GM12878 (cell line): ENCODE data around the gene TULP1. TPM values are rescaled to one million over a fixed set of nuclear protein-coding genes. Genes with fewer than 3 reads are reported as not detected.

ENCODE experiments used
- ATAC-seq: fragments of 200-7000 bp; cut with Tn5 transposase; 3 replicates; pipeline ENCODE4 v1.9.1; 2020; ENCODE audit warnings: mild to moderate bottlenecking, moderate library complexity
- BruUV-seq: library from RNA; stranded (reverse); fragments of 400-500 nt; replicated peaks from 2 replicates; lab custom pipeline; 2021; lab: Mats Ljungman, UMichigan
- CTCF ChIA-PET: fragments of 300-600 bp; sonication (Branson Sonifier 250); formaldehyde crosslinking; extraction: SDS; loops from one replicate; lab custom pipeline; 2021; ENCODE audit warnings: inconsistent platforms; lab: Yijun Ruan, JAX
- POLR2A ChIA-PET: fragments of 350-600 bp; formaldehyde crosslinking; extraction: SDS; loops from one replicate; lab custom pipeline; 2021; ENCODE audit warnings: inconsistent platforms; lab: Charles Lee
- RAD21 ChIA-PET: fragments of 300-600 bp; sonication (Branson Sonifier 250); formaldehyde crosslinking; loops from one replicate; lab custom pipeline; 2023; ENCODE audit warnings: antibody characterized with exemption; ENCODE audit not compliant: unreplicated experiment; lab: Charles Lee
- SMC1A ChIA-PET: fragments of 300-600 bp; sonication (Branson Sonifier 250); formaldehyde crosslinking; loops from one replicate; lab custom pipeline; 2023; ENCODE audit not compliant: unreplicated experiment, uncharacterized antibody; lab: Charles Lee
- DNase-seq: peaks from one replicate; pipeline ENCODE4 v3.0.0-alpha.2; 2011; ENCODE audit warnings: low read depth, low spot score
- FAIRE-seq: peaks from 3 replicates; lab custom pipeline; 2011; peaks lifted over from hg19 to GRCh38; lab: Jason Lieb, UNC
- H2AFZ ChIP-seq: 2 replicates; pipeline ENCODE4 v1.6.0; 2011; ENCODE audit warnings: low read depth, low read length, control low read depth; ENCODE audit not compliant: control insufficient read depth
- H3K27ac ChIP-seq: 2 replicates; pipeline ENCODE4 v1.5.1; 2011; ENCODE audit warnings: control low read depth; ENCODE audit not compliant: control insufficient read depth, insufficient read depth
- H3K27me3 ChIP-seq, 2 experiments: replicated peaks in 1 of 2; 2 replicates each; pipeline versions ENCODE4 v1.6.0 to v1.6.1; 2011; ENCODE audit warnings: low read length in 1 of 2; ENCODE audit not compliant: control insufficient read depth in 2 of 2, insufficient read depth in 2 of 2
- H3K36me3 ChIP-seq, 2 experiments: 2 replicates each; pipeline ENCODE4 v1.5.1; 2011; ENCODE audit warnings: low read length in 1 of 2; ENCODE audit not compliant: control insufficient read depth in 2 of 2, insufficient read depth in 2 of 2
- H3K4me1 ChIP-seq: 2 replicates; pipeline ENCODE4 v1.6.1; 2011; ENCODE audit warnings: mild to moderate bottlenecking, low read length, moderate library complexity, mixed read lengths; ENCODE audit not compliant: control insufficient read depth, insufficient read depth
- H3K4me2 ChIP-seq: 2 replicates; pipeline ENCODE4 v1.6.0; 2011; ENCODE audit warnings: control low read depth; ENCODE audit not compliant: control insufficient read depth, insufficient read depth
- H3K4me3 ChIP-seq: fragments of 200-600 bp; sonication (generic); 2 replicates; pipeline ENCODE4 v1.5.1; 2016
- H3K79me2 ChIP-seq: 2 replicates; pipeline ENCODE4 v1.6.0; 2011; ENCODE audit warnings: low read length; ENCODE audit not compliant: control insufficient read depth, insufficient read depth
- H3K9ac ChIP-seq: 2 replicates; pipeline ENCODE4 v1.8.0; 2011; ENCODE audit warnings: low read length, control low read depth, mixed read lengths; ENCODE audit not compliant: control insufficient read depth, insufficient read depth
- H3K9me3 ChIP-seq: replicated peaks from 3 replicates; pipeline ENCODE4 v1.5.1; 2011; ENCODE audit warnings: mild to moderate bottlenecking, low read length; ENCODE audit not compliant: control insufficient read depth, insufficient read depth
- H4K20me1 ChIP-seq: 2 replicates; pipeline ENCODE4 v1.6.0; 2011; ENCODE audit not compliant: control insufficient read depth, insufficient read depth
- FOXM1 ChIP-seq: IDR thresholded peaks from 2 replicates; pipeline ENCODE4 v1.6.1; 2012; ENCODE audit warnings: low read depth, mild to moderate bottlenecking, inconsistent platforms, low read length, moderate library complexity
- KLF5 ChIP-seq: fragments of 450-650 bp; IDR thresholded peaks from 2 replicates; pipeline ENCODE4 v1.6.1; 2014; ENCODE audit warnings: mild to moderate bottlenecking; ENCODE audit not compliant: partially characterized antibody
- MTA2 ChIP-seq: fragments of 450-650 bp; IDR thresholded peaks from 2 replicates; pipeline ENCODE4 v1.6.1; 2016; ENCODE audit warnings: low read depth, mild to moderate bottlenecking, moderate library complexity
- PML ChIP-seq: IDR thresholded peaks from 2 replicates; pipeline ENCODE4 v1.6.1; 2012; ENCODE audit warnings: low read length, inconsistent platforms
- POLR2A ChIP-seq: IDR thresholded peaks from 2 replicates; pipeline ENCODE4 v1.6.1; 2011; ENCODE audit warnings: low read depth, mild to moderate bottlenecking, low read length
- POLR2AphosphoS5 ChIP-seq: IDR thresholded peaks from 2 replicates; pipeline ENCODE4 v1.6.1; 2011; ENCODE audit warnings: mild to moderate bottlenecking, low read length, inconsistent platforms
- WRNIP1 ChIP-seq: IDR thresholded peaks from 2 replicates; pipeline ENCODE4 v1.6.1; 2011; ENCODE audit warnings: low read depth, low read length, improper control_type of control experiment, borderline replicate concordance
- WGBS: methylation state at CpG from one replicate; pipeline ENCODE4 v1.1.6; 2016; ENCODE audit warnings: low lambda C conversion rate; ENCODE audit not compliant: insufficient replicate concordance, insufficient coverage; ENCODE audit errors: missing lambda C conversion rate; 5-methylcytosine and 5-hydroxymethylcytosine counted together
- in situ Hi-C: fragments of 300-500 bp; cut with MboI; formaldehyde crosslinking; loops from 9 replicates; pipeline ENCODE4 v1.14.3; 2018; ENCODE audit warnings: mixed read lengths
- intact Hi-C: fragments of 100-400 bp; cut with micrococcal nuclease; formaldehyde crosslinking; loops from one replicate; pipeline ENCODE4 v1.14.2; 2022; ENCODE audit not compliant: unreplicated experiment
- polyA plus RNA-seq, 11 experiments: library from polyadenylated mRNA; depleted of rRNA in 4 of 11; unstranded in 6 of 11; stranded (reverse) in 5 of 11; fragments of >200 nt; fragmentation: Nextera tagmentation in 4 of 11; fragmentation: Illumina TruSeq in 1 of 11; extraction: Ambion mirVana in 4 of 11; extraction: Trizol in 1 of 11; gene quantifications; 1 replicate in 1 of 11; 2 replicates in 10 of 11; pipeline versions ENCODE4 v1.2.1 to v1.2.3, GENCODE V29; 2011 to 2016; ENCODE audit warnings: inconsistent platforms in 2 of 11, missing spikeins in 2 of 11, low read depth in 1 of 11
- total RNA-seq, 4 experiments: library from RNA; depleted of rRNA in 3 of 4; stranded (reverse); fragments of >200 nt in 3 of 4; fragmentation: Illumina TruSeq in 1 of 4; extraction: Trizol in 1 of 4; gene quantifications; 2 replicates each; pipeline versions ENCODE4 v1.2.1 to v1.2.3, GENCODE V29; 2013 to 2021
- TF ChIP-seq, protein P1 (sequence below): IDR thresholded peaks from 2 replicates; pipeline ENCODE4 v1.6.1; 2012; ENCODE audit warnings: low read depth, low read length, improper control_type of control experiment
- TF ChIP-seq, protein P2 (sequence below): IDR thresholded peaks from 2 replicates; pipeline ENCODE4 v1.6.1; 2011; ENCODE audit warnings: borderline replicate concordance, low read depth, mild to moderate bottlenecking, moderate library complexity, low read length; ENCODE audit not compliant: insufficient read depth, poor library complexity, severe bottlenecking
- TF ChIP-seq, protein P3 (sequence below): fragments of 450-650 bp; IDR thresholded peaks from 2 replicates; pipeline ENCODE4 v1.6.1; 2017; ENCODE audit warnings: mild to moderate bottlenecking, moderate library complexity

The TULP1 gene
- total and polyA plus RNA-seq, 10 of the 15 experiments (the other 5 are each of a cell fraction or from before 2014, with no cell fraction given): not detected

DNA sequence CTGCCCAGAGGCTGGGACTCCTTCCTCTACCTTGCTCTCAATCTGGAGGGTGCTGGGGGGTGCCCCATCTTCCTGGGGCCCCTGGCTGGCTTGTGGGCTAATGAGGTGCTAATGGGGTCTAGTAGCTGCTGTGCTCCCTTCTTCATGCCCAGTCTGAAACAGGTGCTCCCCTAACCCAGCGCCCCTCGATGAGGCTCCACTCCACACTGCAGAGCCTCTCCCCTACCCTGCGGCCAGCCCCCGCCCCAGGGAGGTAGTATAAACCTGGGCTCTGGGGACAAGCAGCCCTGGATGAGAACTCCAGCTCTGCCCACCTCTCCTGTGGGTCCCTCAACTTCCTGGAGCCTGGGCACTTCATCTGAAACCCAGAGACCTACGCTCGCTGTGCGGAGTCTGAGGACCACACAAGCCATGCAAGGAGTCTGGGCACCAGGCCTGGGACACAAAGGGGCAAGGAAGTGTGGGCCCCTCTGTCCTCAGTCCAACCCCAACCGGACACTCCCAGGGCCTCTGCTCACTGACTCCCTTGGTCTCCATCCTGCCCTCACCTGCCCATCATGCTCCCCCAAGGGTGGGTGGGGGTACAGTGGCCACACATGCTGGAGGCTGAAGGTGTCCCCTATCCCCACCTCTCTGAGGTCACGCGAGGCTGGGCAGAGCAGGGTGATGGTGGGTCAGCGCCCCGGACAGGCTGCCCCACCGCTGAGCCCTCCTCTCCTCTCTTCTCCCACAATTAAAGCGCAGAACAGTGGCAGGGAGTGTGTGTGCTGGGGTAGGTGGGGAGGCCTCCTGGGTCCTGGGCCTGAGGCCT, 38.4 kb downstream of the TULP1 start:
- FAIRE-seq (no peak), ATAC-seq (peak; percentile 23), DNase-seq (no peak)
- Histone ChIP-seq H3K4me1 (no peaks in the 10 kb centered on the region), H4K20me1 (peaks cover 7% of the 10 kb centered on the region; the same call in 1 of the 2 replicates), H3K4me2 (no peak overlapping the region), H3K9me3 (no peaks in the 10 kb centered on the region), H3K27ac (no peak overlapping the region), H3K36me3 (peaks cover 14% of the 10 kb centered on the region in 2 experiments), H3K27me3 (no peaks in the 10 kb centered on the region), H3K4me3 (no peak overlapping the region), H3K9ac (no peak overlapping the region), H3K79me2 (peaks cover 21% of the 10 kb centered on the region), H2AFZ (no peak overlapping the region)
- ChIA-PET SMC1A (no interaction called here), POLR2A (interaction anchor here (0.5 to 0.6 kb wide), 4 partner anchors 13 to 264 kb away, joined by 3 to 6 read pairs (median 4); no protein-coding TSS in a partner anchor), RAD21 (no interaction called here), CTCF (no interaction called here)
- in situ Hi-C loops (no loop called here), intact Hi-C loops (no loop called here)
- BruUV-seq: no TSS peak
- WGBS: 75% methylated on average over 14 of the region's 14 CpGs
- TF ChIP-seq, protein P1, sequence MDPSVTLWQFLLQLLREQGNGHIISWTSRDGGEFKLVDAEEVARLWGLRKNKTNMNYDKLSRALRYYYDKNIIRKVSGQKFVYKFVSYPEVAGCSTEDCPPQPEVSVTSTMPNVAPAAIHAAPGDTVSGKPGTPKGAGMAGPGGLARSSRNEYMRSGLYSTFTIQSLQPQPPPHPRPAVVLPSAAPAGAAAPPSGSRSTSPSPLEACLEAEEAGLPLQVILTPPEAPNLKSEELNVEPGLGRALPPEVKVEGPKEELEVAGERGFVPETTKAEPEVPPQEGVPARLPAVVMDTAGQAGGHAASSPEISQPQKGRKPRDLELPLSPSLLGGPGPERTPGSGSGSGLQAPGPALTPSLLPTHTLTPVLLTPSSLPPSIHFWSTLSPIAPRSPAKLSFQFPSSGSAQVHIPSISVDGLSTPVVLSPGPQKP: no peak
- TF ChIP-seq KLF5: peak; percentile 6
- TF ChIP-seq POLR2AphosphoS5: peak; percentile 69; the same call in 1 of the 2 replicates
- TF ChIP-seq POLR2A: peak; percentile 72

DNA sequence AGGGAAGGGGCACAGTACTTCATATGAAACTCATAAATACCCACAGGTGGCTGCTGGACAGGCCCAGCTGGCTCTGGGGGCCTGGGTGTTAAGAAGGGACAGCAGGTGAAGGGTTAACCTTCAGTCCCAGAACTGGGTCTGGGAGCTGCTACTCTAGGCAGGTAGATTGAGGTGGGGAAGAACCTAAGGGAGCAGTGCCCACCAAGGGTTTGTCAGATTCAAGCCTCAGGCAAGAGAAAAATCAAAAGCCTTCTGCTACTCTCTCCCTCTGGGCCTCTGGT, 38.9 kb downstream of the TULP1 start:
- peaks cover 14% of the 10 kb centered on the region in 2 experiments for H3K36me3 ChIP-seq
- H3K9ac ChIP-seq: no peak overlapping the region
- FAIRE-seq (no peak), ATAC-seq (no peak), DNase-seq (no peak)
- H2AFZ ChIP-seq: no peak overlapping the region
- ChIA-PET POLR2A (interaction anchor here (0.5 to 0.6 kb wide), 4 partner anchors 13 to 265 kb away, joined by 3 to 6 read pairs (median 4); no protein-coding TSS in a partner anchor), RAD21 (no interaction called here), CTCF (no interaction called here), SMC1A (no interaction called here)
- no peak overlapping the region for H3K4me2 ChIP-seq
- in situ Hi-C loops (no loop called here), intact Hi-C loops (no loop called here)
- no peak overlapping the region for H3K27ac ChIP-seq
- TF ChIP-seq, protein P2, sequence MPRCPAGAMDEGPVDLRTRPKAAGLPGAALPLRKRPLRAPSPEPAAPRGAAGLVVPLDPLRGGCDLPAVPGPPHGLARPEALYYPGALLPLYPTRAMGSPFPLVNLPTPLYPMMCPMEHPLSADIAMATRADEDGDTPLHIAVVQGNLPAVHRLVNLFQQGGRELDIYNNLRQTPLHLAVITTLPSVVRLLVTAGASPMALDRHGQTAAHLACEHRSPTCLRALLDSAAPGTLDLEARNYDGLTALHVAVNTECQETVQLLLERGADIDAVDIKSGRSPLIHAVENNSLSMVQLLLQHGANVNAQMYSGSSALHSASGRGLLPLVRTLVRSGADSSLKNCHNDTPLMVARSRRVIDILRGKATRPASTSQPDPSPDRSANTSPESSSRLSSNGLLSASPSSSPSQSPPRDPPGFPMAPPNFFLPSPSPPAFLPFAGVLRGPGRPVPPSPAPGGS: peak; percentile 14
- TF ChIP-seq KLF5 (peak; percentile 17), PML (peak; percentile 29; the same call in 1 of the 2 replicates), MTA2 (no peak), WRNIP1 (no peak), FOXM1 (0 out of 2 replicates have a peak, but pooled peaks have one; percentile 2)
- TF ChIP-seq, protein P3, sequence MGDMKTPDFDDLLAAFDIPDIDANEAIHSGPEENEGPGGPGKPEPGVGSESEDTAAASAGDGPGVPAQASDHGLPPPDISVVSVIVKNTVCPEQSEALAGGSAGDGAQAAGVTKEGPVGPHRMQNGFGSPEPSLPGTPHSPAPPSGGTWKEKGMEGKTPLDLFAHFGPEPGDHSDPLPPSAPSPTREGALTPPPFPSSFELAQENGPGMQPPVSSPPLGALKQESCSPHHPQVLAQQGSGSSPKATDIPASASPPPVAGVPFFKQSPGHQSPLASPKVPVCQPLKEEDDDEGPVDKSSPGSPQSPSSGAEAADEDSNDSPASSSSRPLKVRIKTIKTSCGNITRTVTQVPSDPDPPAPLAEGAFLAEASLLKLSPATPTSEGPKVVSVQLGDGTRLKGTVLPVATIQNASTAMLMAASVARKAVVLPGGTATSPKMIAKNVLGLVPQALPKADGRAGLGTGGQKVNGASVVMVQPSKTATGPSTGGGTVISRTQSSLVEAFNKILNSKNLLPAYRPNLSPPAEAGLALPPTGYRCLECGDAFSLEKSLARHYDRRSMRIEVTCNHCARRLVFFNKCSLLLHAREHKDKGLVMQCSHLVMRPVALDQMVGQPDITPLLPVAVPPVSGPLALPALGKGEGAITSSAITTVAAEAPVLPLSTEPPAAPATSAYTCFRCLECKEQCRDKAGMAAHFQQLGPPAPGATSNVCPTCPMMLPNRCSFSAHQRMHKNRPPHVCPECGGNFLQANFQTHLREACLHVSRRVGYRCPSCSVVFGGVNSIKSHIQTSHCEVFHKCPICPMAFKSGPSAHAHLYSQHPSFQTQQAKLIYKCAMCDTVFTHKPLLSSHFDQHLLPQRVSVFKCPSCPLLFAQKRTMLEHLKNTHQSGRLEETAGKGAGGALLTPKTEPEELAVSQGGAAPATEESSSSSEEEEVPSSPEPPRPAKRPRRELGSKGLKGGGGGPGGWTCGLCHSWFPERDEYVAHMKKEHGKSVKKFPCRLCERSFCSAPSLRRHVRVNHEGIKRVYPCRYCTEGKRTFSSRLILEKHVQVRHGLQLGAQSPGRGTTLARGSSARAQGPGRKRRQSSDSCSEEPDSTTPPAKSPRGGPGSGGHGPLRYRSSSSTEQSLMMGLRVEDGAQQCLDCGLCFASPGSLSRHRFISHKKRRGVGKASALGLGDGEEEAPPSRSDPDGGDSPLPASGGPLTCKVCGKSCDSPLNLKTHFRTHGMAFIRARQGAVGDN: no peak
- no peaks in the 10 kb centered on the region for H3K27me3 ChIP-seq
- peaks cover 27% of the 10 kb centered on the region for H3K79me2 ChIP-seq
- no peak overlapping the region for H3K4me3 ChIP-seq
- H4K20me1 ChIP-seq: peaks cover 7% of the 10 kb centered on the region; the same call in 1 of the 2 replicates
- BruUV-seq: no TSS peak
- H3K9me3 ChIP-seq: no peaks in the 10 kb centered on the region
- no peaks in the 10 kb centered on the region for H3K4me1 ChIP-seq
